Prostate gland (tissue), 2 donors: ENCODE results near the gene SYT13.

Experiments
- CTCF ChIP-seq, 4 experiments: fragments of 200-600 bp in 2 of 4; fragments of 450-650 bp in 2 of 4; sonication (generic) in 2 of 4; IDR thresholded peaks; 1 replicate in 3 of 4; 2 replicates in 1 of 4; pipeline ENCODE4 v1.5.1; 2016 to 2019; ENCODE audit warnings: antibody characterized with exemption in 4 of 4, mild to moderate bottlenecking in 2 of 4, moderate library complexity in 2 of 4
- POLR2A ChIP-seq: fragments of 450-650 bp; IDR thresholded peaks from one replicate; pipeline ENCODE4 v1.6.1; 2016; ENCODE audit warnings: antibody characterized with exemption, mild to moderate bottlenecking

DNA sequence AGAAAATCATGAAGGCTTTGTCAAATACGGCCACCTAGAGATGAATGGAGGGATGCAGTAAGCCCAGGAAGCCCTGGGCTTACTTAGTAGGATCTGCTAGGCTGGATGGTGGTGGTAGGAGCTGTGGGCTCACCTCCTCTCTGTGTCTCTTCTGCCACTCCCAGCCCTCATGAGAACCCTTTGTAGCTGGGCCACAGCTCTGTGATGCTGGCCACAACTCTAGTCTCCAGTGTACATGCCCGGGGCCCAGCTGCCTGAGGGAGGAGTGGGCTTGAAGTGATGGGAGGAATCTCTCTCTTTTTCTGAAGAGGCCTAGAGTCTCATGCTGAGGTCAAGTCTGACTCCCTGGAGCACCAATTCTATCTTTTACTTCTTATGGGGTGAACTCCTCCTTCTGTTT lies 32.4 kb upstream of the SYT13 start:
- TF ChIP-seq POLR2A (no peak), CTCF (IDR thresholded peaks at IDR 0.05) (no peak)
